Stimulated activated effector memory CD8-positive, alpha-beta T cell treated with anti-CD3 and anti-CD28 coated beads, Interleukin-12 subunit alpha, Interleukin-12 subunit beta, amount 100 ng/mL, for 72 hours (primary cell): ENCODE data around the gene CD79A.
A peak's percentile ranks its signal among the peaks of the same experiment; 100 is the strongest.
"Not testable (repeated sequence)": the region's sequence is repeated elsewhere in the genome, so short reads cannot be mapped to it uniquely, and the experiment has no call there.

Experiments used
- ATAC-seq: fragments of 150-1000 bp; cut with Tn5 transposase; 2 replicates; pipeline ENCODE4 v1.10.0; 2021
- DNase-seq, 2 donors: peaks; one replicate each; pipeline ENCODE4 v3.0.0; 2021 to 2022; ENCODE audit warnings: low spot score in 2 of 2
- H3K27ac Mint-ChIP-seq: one replicate; pipeline ENCODE4 v1.8.0; 2022; ENCODE audit warnings: mild to moderate bottlenecking, mixed read lengths
- H3K36me3 Mint-ChIP-seq: one replicate; pipeline ENCODE4 v1.8.0; 2022; ENCODE audit warnings: mild to moderate bottlenecking, mixed read lengths
- H3K4me1 Mint-ChIP-seq: one replicate; pipeline ENCODE4 v1.8.0; 2022; ENCODE audit warnings: mixed read lengths
- H3K4me3 Mint-ChIP-seq: one replicate; pipeline ENCODE4 v1.8.0; 2022; ENCODE audit warnings: mild to moderate bottlenecking, mixed read lengths
- H3K9me3 Mint-ChIP-seq: one replicate; pipeline ENCODE4 v1.8.0; 2022; ENCODE audit warnings: mixed read lengths

CD79A gene

GRCh38 chr19:41872384-41872774 lies 4.7 kb upstream of the CD79A start:
- Mint-ChIP-seq H3K36me3 (peaks cover 75% of the 10 kb centered on the region), H3K4me1 (peaks cover 85% of the 10 kb centered on the region)

GRCh38 chr19:41872775-41873647 lies 4.1 kb upstream of the CD79A start:
- Mint-ChIP-seq H3K9me3 (no peaks in the 10 kb centered on the region), H3K4me3 (peak overlapping the region; percentile 73)
- ATAC-seq, result no peak

More at GRCh38 chr19:41872384-41872774, 4.7 kb upstream of the CD79A start:
- Mint-ChIP-seq H3K9me3 (no peaks in the 10 kb centered on the region), H3K27ac (peak overlapping the region; percentile 92), H3K4me3 (peak overlapping the region; percentile 73)
- DNase-seq (no peak), ATAC-seq (no peak)

GRCh38 chr19:41875973-41876372 lies 1.1 kb upstream of the CD79A start:
- not testable (repeated sequence) for DNase-seq, ATAC-seq, H3K9me3 Mint-ChIP-seq
- Mint-ChIP-seq H3K36me3 (peaks cover 45% of the 10 kb centered on the region), H3K4me3 (peak overlapping the region; percentile 46), H3K27ac (peak overlapping the region; percentile 86), H3K4me1 (peaks cover 80% of the 10 kb centered on the region)

More at GRCh38 chr19:41872775-41873647, 4.1 kb upstream of the CD79A start:
- Mint-ChIP-seq H3K36me3 (peaks cover 69% of the 10 kb centered on the region), H3K27ac (peak overlapping the region; percentile 92), H3K4me1 (peaks cover 85% of the 10 kb centered on the region)
- DNase-seq, result peak in 1 of 2 donors; percentile 78

- ATAC-seq, result no peak
- peak overlapping the region; percentile 33 for H3K4me3 Mint-ChIP-seq
- peak overlapping the region; percentile 86 for H3K27ac Mint-ChIP-seq
- no peaks in the 10 kb centered on the region for H3K9me3 Mint-ChIP-seq
- peaks cover 32% of the 10 kb centered on the region for H3K36me3 Mint-ChIP-seq
- DNase-seq, result no peak
- H3K4me1 Mint-ChIP-seq, result peaks cover 71% of the 10 kb centered on the region
Observed at GRCh38 chr19:41877916-41878905, 1.1 kb downstream of the CD79A start.

- ATAC-seq (no peak), DNase-seq (no peak)
- H3K27ac Mint-ChIP-seq, result peak overlapping the region; percentile 86
- no peak overlapping the region for H3K4me3 Mint-ChIP-seq
- H3K4me1 Mint-ChIP-seq, result peaks cover 66% of the 10 kb centered on the region
- H3K36me3 Mint-ChIP-seq, result peaks cover 31% of the 10 kb centered on the region
- H3K9me3 Mint-ChIP-seq, result no peaks in the 10 kb centered on the region
Observed at GRCh38 chr19:41879080-41879479, 2.0 kb downstream of the CD79A start.

DNA sequence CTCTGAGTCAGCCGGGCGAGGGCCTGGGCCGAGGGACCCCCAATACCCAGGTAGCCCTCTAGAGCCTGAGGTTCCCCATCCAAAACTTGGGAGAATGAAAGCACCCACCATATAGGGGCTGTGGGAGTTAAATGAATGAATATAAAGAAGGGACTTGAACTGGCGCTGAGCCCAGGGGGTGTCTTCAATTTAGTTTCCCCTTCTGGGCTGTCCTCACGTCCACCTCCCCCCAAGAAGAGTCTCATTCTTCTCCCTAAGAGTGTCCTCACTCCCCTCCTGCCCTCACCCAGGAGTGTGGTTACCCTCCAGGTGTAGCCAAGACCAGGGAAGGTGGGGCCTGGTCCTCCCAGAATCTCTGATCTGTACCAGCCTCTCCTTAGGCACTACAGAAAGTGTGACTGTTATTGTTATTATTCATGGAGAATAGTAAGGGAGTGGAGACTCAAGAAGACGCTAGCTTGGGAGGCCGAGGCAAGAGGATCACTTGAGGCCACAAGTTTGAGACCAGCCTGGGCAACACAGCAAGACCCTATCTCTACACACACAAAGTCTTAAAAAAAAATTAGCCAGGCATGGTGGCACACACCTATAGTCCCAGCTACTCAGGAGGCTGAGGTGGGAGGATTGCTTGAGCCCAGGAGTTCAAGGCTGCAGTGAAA lies 2.7 kb downstream of the CD79A start:
- DNase-seq (no peak), ATAC-seq (no peak)
- Mint-ChIP-seq H3K36me3 (peaks cover 36% of the 10 kb centered on the region), H3K4me3 (no peak overlapping the region), H3K27ac (peak overlapping the region; percentile 24), H3K9me3 (no peaks in the 10 kb centered on the region), H3K4me1 (peaks cover 69% of the 10 kb centered on the region)

DNA sequence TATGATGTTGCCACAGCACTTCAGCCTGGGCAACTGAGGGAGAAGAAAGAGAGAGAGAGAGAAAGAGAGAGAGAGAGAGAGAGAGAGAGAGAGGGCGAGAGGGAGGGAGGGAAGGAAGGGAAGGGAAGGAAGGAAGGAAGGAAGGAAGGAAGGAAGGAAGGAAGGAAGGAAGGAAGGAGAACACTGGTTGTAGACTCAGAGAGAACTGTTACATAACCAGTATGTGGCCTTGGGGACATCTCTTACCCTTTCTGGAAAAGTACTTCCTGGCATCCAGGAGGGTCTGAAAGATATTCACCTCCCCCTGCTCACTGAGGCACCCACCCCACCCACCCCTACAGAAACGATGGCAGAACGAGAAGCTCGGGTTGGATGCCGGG lies 3.2 kb downstream of the CD79A start:
- Mint-ChIP-seq H3K9me3 (no peaks in the 10 kb centered on the region), H3K4me3 (no peak overlapping the region), H3K4me1 (peaks cover 72% of the 10 kb centered on the region), H3K36me3 (peaks cover 41% of the 10 kb centered on the region), H3K27ac (peak overlapping the region; percentile 24)
- DNase-seq (no peak), ATAC-seq (no peak)

DNA sequence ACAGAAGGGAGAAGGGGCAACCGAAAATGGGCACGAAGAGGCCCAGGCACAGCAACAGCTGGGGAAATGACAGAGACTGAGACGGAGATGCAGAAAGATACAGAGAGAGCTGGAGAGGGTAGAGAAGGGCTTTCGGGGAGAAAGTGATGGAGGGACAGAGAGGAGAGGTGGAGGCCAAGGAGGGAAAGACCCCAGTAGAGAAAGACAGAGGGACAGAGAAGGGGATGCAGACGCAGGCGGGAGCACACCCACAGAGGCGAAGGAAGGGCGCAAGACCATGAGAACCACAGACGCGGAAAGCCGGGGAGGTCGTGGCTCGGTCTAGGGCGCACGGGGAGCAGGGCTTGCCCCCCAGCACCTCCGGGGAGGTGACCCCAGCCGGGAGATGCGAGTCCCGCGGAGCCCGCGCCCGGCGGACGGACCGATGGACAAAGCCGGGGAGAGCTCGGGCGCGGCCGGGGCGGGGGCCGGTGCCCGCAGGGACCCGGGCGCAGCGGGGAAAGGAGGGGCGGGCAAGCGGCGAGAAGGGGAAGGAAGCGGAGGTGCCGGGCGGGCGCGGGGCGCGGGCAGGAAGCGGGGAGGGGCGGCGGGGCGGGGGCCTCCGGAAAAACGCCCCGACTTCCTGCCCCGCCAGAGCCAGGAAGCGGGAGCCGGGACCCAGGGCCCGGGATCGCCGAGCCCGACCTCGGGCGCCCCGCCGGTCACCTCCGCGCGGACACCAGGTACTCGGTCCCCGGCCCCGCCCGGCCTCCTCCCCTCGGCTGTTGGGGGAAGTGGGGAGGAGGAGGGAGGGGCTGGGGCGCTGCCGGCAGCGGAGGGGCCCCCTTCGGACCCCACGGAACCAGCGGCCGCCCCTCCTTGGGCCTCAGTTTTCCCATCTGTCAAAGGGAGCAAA lies 5.7 kb downstream of the CD79A start, which contains the start of gene ARHGEF1:
TSS of gene ARHGEF1 (plus strand) at position 617 of the 895 bp plus-strand sequence. CDS start 4,899 bp downstream, outside the sequence.
- Mint-ChIP-seq H3K4me3 (peak within 1 kb of the TSS; percentile 90), H3K27ac (peak within 1 kb of the TSS; percentile 96), H3K36me3 (peaks cover 60% of the 10 kb centered on the region), H3K4me1 (peaks cover 72% of the 10 kb centered on the region), H3K9me3 (no peaks in the 10 kb centered on the region)
- ATAC-seq, result no peak
- peak; percentile 37 to 78 for DNase-seq

GRCh38 chr19:41883463-41883820 lies 6.4 kb downstream of the CD79A start:
- Mint-ChIP-seq H3K27ac (peak overlapping the region; percentile 96), H3K4me3 (peak overlapping the region; percentile 90), H3K36me3 (peaks cover 66% of the 10 kb centered on the region), H3K4me1 (peaks cover 72% of the 10 kb centered on the region), H3K9me3 (no peaks in the 10 kb centered on the region)
- DNase-seq (no peak), ATAC-seq (no peak)

DNA sequence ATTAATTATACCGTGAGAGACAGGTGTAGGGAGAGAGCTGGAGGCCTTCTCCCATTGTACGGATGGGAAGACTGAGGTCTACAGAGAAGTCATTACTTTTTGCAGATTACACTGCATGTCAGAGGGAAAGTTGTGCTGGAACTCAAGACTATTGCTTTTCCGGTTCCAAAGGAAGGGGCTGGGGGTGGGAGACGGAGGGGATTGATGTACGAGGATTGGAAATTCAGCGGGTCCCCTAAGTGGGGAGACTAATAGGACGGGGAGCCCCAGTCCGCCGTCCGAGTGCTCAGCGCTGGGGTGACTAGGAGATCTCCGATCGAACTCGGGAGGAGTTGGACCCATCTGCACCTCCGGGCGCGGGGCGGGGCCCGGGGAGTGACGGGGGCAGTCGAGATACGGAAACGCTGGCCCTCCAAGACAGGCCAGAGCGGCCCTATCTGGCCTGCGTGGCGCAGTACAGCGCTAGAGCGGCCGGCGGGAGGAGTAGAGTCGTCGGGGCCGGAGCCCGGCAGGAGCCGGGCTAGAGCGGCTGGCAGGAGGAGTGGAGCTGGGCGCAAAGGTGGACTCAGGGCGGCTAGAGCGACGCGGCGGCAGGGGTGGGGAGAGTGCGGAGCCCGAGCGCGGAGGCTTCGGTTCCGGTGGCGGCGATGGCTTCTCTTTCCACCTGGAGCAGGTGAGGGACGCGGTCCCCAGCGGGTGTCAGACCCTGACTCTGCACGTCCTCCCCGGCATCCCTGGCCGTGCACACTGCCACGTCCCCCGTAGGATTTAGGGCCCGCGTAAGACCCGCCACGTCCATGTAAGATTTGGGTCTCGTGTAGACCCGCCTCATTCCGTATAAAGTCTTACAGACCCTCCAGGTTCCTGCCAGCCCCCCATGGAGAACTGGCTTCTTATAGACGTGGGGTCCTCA lies 7.0 kb downstream of the CD79A start:
- Mint-ChIP-seq H3K4me1 (peaks cover 72% of the 10 kb centered on the region), H3K4me3 (peak overlapping the region; percentile 90), H3K9me3 (no peaks in the 10 kb centered on the region), H3K36me3 (peaks cover 72% of the 10 kb centered on the region), H3K27ac (peak overlapping the region; percentile 96)
- peak; percentile 85 for ATAC-seq
- peak; percentile 83 to 95 for DNase-seq

DNA sequence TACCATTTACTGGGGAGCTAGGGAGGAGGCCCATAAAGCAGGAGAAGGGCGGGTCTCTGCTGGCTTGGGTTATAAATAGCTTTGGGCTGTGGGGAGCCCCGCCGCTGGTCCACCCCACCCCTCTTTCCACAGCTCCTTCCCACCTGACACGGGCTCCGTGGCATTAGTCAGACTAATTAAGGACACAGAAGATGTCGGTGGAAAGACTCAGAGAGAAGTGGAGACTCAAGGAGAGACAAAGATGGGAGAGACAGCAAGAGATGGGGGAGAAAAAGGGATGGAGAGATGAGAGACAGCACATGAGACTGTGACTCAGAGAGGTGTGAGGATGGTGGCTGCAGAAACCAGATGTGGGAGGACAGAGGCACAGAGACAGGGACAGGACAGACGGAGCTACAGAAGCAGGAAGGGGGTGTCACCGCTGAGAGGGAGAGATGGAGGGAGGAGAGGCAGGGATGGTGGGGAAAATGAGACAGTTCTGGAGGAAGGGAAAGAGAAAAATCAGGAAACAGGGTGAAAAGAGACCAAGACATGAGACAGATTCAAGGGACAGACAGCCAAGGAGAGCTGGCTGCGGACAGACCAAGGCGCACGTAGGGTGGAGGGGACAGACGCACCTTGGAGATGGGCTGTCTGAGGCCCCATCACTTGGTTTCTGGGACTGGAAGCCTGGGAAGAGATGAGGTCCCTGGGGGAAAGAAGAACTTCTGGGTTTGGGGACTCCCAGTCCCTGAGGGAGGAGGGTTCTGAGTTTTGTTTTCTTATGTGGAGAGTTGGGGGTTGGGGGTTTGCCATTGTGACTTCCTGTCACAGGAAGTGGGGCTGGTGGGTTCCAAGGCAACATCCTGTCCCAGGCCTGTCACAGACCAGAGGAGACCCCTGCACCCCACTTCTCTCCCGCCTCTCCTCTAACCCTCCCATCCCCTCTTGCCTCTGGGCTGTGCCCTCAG lies 10.0 kb downstream of the CD79A start:
- peak; percentile 45 to 82 for DNase-seq
- H3K4me1 Mint-ChIP-seq, result peaks cover 72% of the 10 kb centered on the region
- H3K36me3 Mint-ChIP-seq, result peaks cover 95% of the 10 kb centered on the region
- peak overlapping the region; percentile 90 for H3K4me3 Mint-ChIP-seq
- H3K9me3 Mint-ChIP-seq, result no peaks in the 10 kb centered on the region
- peak overlapping the region; percentile 96 for H3K27ac Mint-ChIP-seq
- peak; percentile 62 for ATAC-seq

DNA sequence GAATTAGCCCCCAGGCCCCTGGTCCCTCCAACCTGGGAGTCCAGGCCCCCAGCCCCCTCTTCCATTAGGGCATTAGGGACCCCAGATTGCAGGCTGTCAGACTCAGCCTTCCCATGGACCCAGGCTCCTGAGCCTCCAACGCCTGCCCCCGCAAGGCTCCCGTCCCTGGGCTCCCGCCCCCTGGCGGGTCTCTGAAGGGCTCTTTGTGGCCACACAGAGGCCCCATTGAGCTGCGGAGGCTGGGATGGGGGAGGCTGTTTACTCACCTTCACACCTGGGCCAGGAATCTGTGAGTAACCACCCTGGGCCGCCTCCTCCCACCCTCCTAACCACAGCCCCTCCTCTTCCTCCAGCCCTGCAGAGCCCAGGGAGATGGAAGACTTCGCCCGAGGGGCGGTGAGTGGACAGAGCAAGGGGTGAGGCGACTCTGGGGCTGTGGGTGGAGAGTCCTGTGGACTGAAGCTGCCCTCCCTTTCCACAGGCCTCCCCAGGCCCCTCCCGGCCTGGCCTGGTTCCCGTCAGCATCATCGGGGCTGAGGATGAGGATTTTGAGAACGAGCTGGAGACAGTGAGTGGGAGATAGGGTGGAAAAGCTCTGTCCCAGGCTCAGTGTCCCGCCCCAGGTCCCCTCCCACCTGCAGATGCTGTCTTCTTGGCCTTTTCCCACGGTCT lies 10.8 kb downstream of the CD79A start:
- Mint-ChIP-seq H3K4me3 (peak overlapping the region; percentile 90), H3K27ac (peak overlapping the region; percentile 96), H3K36me3 (peaks cover 95% of the 10 kb centered on the region), H3K4me1 (peaks cover 72% of the 10 kb centered on the region), H3K9me3 (no peaks in the 10 kb centered on the region)
- ATAC-seq (peak; percentile 74), DNase-seq (peak; percentile 66 to 89)
